ENCODE measurements around the gene ALDOB. TPM values are rescaled to one million over a fixed set of nuclear protein-coding genes. Genes with fewer than 3 reads are reported as not detected.
A peak's percentile ranks its signal among the peaks of the same experiment; 100 is the strongest.

The ALDOB gene
- total and polyA plus RNA-seq, 2 of the 13 experiments (the other 11 are each of a cell fraction or from before 2014, with no cell fraction given): 0.29 to 0.97 TPM

DNA sequence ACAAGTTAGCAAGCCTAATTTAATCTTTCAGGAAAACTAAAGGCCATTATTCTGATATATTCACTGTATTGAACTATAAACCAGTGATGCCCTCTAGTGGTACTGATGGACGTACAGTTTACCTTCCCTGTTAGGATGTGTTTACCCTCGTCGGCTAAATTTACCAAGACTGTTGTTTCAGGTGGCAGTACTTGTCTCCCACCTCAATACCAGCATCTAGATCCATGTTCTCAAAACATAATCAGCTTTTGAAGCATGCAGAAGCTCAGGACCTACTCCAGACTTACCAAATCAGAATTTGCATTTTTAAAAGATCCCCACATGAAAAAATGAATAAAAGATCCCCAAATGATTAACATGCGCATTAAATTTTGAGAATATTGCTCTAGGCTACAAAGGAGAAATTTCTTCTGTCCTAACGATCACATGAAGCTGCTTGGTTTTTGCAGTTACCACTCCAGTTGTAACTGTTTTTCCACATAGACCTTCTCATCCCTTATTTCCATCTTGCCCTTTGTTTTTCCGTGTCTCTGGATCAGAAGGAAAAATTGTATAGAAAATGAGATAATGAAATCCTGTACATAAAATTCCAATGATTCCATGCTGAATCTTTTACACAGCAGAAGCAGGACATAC lies 47.6 kb downstream of the ALDOB start (continued):
- TF ChIP-seq, protein P1, sequence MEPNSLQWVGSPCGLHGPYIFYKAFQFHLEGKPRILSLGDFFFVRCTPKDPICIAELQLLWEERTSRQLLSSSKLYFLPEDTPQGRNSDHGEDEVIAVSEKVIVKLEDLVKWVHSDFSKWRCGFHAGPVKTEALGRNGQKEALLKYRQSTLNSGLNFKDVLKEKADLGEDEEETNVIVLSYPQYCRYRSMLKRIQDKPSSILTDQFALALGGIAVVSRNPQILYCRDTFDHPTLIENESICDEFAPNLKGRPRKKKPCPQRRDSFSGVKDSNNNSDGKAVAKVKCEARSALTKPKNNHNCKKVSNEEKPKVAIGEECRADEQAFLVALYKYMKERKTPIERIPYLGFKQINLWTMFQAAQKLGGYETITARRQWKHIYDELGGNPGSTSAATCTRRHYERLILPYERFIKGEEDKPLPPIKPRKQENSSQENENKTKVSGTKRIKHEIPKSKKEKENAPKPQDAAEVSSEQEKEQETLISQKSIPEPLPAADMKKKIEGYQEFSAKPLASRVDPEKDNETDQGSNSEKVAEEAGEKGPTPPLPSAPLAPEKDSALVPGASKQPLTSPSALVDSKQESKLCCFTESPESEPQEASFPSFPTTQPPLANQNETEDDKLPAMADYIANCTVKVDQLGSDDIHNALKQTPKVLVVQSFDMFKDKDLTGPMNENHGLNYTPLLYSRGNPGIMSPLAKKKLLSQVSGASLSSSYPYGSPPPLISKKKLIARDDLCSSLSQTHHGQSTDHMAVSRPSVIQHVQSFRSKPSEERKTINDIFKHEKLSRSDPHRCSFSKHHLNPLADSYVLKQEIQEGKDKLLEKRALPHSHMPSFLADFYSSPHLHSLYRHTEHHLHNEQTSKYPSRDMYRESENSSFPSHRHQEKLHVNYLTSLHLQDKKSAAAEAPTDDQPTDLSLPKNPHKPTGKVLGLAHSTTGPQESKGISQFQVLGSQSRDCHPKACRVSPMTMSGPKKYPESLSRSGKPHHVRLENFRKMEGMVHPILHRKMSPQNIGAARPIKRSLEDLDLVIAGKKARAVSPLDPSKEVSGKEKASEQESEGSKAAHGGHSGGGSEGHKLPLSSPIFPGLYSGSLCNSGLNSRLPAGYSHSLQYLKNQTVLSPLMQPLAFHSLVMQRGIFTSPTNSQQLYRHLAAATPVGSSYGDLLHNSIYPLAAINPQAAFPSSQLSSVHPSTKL (CRISPR knock-in tag; IDR thresholded peaks at IDR 0.05): peak; percentile 74
- TF ChIP-seq ZNF124 (CRISPR knock-in tag; IDR thresholded peaks at IDR 0.05) (no peak), ZNF441 (CRISPR knock-in tag; IDR thresholded peaks at IDR 0.05; ENCODE audit: borderline replicate concordance) (0 out of 2 replicates have a peak, but pooled peaks have one; percentile 22), ZNF773 (CRISPR knock-in tag; IDR thresholded peaks at IDR 0.05; ENCODE audit: borderline replicate concordance) (no peak), ZNF577 (CRISPR knock-in tag; IDR thresholded peaks at IDR 0.05; ENCODE audit: borderline replicate concordance, low read depth) (no peak), BHLHE40 (IDR thresholded peaks at IDR 0.05; ENCODE audit: low read length) (no peak), SMAD3 (CRISPR knock-in tag; IDR thresholded peaks at IDR 0.05) (peak; percentile 75; the same call in 1 of the 2 replicates), ZFP36 (IDR thresholded peaks at IDR 0.05; ENCODE audit: borderline replicate concordance, low read depth, low read length, partially characterized antibody) (no peak), MEIS2 (CRISPR knock-in tag; IDR thresholded peaks at IDR 0.05) (no peak), ZMAT3 (CRISPR knock-in tag; conservative IDR thresholded peaks at IDR 0.05) (no peak), FOXA1 (IDR thresholded peaks at IDR 0.05) (no peak), FOXA1 (CRISPR knock-in tag; IDR thresholded peaks at IDR 0.05) (peak; percentile 89), KMT2A (CRISPR knock-in tag; IDR thresholded peaks at IDR 0.05) (no peak), KLF11 (CRISPR knock-in tag; IDR thresholded peaks at IDR 0.05) (0 out of 2 replicates have a peak, but pooled peaks have one; percentile 58), RNF2 (conservative IDR thresholded peaks at IDR 0.05; ENCODE audit: low read depth) (no peak)
- TF ChIP-seq, protein P2, sequence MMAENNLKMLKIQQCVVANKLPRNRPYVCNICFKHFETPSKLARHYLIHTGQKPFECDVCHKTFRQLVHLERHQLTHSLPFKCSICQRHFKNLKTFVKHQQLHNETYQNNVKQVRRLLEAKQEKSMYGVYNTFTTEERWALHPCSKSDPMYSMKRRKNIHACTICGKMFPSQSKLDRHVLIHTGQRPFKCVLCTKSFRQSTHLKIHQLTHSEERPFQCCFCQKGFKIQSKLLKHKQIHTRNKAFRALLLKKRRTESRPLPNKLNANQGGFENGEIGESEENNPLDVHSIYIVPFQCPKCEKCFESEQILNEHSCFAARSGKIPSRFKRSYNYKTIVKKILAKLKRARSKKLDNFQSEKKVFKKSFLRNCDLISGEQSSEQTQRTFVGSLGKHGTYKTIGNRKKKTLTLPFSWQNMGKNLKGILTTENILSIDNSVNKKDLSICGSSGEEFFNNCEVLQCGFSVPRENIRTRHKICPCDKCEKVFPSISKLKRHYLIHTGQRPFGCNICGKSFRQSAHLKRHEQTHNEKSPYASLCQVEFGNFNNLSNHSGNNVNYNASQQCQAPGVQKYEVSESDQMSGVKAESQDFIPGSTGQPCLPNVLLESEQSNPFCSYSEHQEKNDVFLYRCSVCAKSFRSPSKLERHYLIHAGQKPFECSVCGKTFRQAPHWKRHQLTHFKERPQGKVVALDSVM (CRISPR knock-in tag; IDR thresholded peaks at IDR 0.05): no peak
- TF ChIP-seq, protein P3, sequence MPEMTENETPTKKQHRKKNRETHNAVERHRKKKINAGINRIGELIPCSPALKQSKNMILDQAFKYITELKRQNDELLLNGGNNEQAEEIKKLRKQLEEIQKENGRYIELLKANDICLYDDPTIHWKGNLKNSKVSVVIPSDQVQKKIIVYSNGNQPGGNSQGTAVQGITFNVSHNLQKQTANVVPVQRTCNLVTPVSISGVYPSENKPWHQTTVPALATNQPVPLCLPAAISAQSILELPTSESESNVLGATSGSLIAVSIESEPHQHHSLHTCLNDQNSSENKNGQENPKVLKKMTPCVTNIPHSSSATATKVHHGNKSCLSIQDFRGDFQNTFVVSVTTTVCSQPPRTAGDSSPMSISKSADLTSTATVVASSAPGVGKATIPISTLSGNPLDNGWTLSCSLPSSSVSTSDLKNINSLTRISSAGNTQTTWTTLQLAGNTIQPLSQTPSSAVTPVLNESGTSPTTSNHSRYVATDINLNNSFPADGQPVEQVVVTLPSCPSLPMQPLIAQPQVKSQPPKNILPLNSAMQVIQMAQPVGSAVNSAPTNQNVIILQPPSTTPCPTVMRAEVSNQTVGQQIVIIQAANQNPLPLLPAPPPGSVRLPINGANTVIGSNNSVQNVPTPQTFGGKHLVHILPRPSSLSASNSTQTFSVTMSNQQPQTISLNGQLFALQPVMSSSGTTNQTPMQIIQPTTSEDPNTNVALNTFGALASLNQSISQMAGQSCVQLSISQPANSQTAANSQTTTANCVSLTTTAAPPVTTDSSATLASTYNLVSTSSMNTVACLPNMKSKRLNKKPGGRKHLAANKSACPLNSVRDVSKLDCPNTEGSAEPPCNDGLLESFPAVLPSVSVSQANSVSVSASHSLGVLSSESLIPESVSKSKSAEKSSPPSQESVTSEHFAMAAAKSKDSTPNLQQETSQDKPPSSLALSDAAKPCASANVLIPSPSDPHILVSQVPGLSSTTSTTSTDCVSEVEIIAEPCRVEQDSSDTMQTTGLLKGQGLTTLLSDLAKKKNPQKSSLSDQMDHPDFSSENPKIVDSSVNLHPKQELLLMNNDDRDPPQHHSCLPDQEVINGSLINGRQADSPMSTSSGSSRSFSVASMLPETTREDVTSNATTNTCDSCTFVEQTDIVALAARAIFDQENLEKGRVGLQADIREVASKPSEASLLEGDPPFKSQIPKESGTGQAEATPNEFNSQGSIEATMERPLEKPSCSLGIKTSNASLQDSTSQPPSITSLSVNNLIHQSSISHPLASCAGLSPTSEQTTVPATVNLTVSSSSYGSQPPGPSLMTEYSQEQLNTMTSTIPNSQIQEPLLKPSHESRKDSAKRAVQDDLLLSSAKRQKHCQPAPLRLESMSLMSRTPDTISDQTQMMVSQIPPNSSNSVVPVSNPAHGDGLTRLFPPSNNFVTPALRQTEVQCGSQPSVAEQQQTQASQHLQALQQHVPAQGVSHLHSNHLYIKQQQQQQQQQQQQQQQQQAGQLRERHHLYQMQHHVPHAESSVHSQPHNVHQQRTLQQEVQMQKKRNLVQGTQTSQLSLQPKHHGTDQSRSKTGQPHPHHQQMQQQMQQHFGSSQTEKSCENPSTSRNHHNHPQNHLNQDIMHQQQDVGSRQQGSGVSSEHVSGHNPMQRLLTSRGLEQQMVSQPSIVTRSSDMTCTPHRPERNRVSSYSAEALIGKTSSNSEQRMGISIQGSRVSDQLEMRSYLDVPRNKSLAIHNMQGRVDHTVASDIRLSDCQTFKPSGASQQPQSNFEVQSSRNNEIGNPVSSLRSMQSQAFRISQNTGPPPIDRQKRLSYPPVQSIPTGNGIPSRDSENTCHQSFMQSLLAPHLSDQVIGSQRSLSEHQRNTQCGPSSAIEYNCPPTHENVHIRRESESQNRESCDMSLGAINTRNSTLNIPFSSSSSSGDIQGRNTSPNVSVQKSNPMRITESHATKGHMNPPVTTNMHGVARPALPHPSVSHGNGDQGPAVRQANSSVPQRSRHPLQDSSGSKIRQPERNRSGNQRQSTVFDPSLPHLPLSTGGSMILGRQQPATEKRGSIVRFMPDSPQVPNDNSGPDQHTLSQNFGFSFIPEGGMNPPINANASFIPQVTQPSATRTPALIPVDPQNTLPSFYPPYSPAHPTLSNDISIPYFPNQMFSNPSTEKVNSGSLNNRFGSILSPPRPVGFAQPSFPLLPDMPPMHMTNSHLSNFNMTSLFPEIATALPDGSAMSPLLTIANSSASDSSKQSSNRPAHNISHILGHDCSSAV (CRISPR knock-in tag; IDR thresholded peaks at IDR 0.05; ENCODE audit: borderline replicate concordance): no peak
